Measurements from ENCODE around the gene APOLD1. TPM values are rescaled to one million over a fixed set of nuclear protein-coding genes. Genes with fewer than 3 reads are reported as not detected.

APOLD1 gene
- total RNA-seq, 1 donor from 2014 or later, result 5.6 TPM

- H3K27ac Mint-ChIP-seq, result no peak overlapping the region
- no peak overlapping the region for H3K4me3 Mint-ChIP-seq
- no peaks in the 10 kb centered on the region for H3K9me3 Mint-ChIP-seq
- TF ChIP-seq, protein P1, sequence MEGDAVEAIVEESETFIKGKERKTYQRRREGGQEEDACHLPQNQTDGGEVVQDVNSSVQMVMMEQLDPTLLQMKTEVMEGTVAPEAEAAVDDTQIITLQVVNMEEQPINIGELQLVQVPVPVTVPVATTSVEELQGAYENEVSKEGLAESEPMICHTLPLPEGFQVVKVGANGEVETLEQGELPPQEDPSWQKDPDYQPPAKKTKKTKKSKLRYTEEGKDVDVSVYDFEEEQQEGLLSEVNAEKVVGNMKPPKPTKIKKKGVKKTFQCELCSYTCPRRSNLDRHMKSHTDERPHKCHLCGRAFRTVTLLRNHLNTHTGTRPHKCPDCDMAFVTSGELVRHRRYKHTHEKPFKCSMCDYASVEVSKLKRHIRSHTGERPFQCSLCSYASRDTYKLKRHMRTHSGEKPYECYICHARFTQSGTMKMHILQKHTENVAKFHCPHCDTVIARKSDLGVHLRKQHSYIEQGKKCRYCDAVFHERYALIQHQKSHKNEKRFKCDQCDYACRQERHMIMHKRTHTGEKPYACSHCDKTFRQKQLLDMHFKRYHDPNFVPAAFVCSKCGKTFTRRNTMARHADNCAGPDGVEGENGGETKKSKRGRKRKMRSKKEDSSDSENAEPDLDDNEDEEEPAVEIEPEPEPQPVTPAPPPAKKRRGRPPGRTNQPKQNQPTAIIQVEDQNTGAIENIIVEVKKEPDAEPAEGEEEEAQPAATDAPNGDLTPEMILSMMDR (conservative IDR thresholded peaks at IDR 0.05), result no peak
- peak; percentile 32 for DNase-seq (ENCODE audit: extremely low spot score, unreplicated experiment)
- peaks cover 24% of the 10 kb centered on the region for H3K36me3 Mint-ChIP-seq
- H3K4me1 Mint-ChIP-seq (ENCODE audit: unreplicated experiment), result peaks cover 9% of the 10 kb centered on the region
- peaks cover 3% of the 10 kb centered on the region for H3K27me3 Mint-ChIP-seq
Observed at GRCh38 chr12:12745576-12746211, 39.8 kb upstream of the APOLD1 start.

DNA sequence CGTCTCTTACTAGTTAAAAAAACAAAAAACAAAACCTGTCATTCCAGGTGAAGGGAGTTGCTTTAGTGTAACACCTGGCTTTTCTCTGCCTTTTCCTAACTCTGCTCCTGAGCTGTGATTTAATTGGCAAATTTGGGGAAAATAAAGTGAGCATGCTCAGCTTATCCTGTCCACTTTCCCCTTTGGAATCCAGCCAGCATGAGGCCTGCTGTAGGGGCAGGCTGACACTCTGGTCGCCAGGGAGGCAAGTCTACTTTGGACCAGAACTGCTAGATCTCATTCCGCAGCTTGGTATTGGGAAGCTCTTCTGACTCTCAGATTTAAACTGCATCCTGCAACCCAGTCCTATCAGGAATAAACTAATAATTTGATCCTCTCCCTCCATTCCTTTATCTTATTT, 38.2 kb upstream of the APOLD1 start:
- Mint-ChIP-seq H3K9me3 (no peaks in the 10 kb centered on the region), H3K27ac (no peak overlapping the region), H3K4me3 (no peak overlapping the region), H3K27me3 (peaks cover 3% of the 10 kb centered on the region), H3K36me3 (peaks cover 32% of the 10 kb centered on the region), H3K4me1 (ENCODE audit: unreplicated experiment) (peaks cover 9% of the 10 kb centered on the region)
- DNase-seq (ENCODE audit: extremely low spot score, unreplicated experiment), result peak; percentile 29
- TF ChIP-seq, protein P1 (conservative IDR thresholded peaks at IDR 0.05), result no peak

- Mint-ChIP-seq H3K27ac (no peak overlapping the region), H3K4me3 (no peak overlapping the region), H3K27me3 (peaks cover 3% of the 10 kb centered on the region), H3K9me3 (no peaks in the 10 kb centered on the region), H3K36me3 (peaks cover 30% of the 10 kb centered on the region), H3K4me1 (ENCODE audit: unreplicated experiment) (peaks cover 9% of the 10 kb centered on the region)
- TF ChIP-seq, protein P1 (conservative IDR thresholded peaks at IDR 0.05), result no peak
- no peak for DNase-seq (ENCODE audit: extremely low spot score, unreplicated experiment)
Observed at GRCh38 chr12:12748044-12748443, 37.4 kb upstream of the APOLD1 start.

DNA sequence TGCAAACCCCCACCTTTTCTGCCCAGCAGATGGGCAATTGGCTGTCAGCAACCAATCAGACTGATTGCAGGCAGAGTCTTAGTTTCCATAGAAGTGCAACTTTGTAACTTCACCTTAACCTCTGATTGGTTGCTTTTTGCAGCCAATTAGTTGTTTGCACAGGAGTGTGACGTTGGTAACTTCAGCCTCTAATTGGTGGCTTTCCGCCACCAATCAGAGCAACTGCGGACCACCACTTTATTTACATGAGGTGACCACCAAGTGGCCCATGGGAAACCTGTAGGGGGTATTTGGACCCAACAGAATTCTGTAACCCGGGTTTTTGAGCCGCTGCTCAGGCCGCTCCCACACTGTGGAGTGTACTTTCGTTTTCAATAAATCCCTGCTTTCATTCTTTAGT, 36.0 kb upstream of the APOLD1 start:
- no peak overlapping the region for H3K27ac Mint-ChIP-seq
- TF ChIP-seq, protein P1 (conservative IDR thresholded peaks at IDR 0.05), result no peak
- peaks cover 3% of the 10 kb centered on the region for H3K27me3 Mint-ChIP-seq
- peak; percentile 24 for DNase-seq (ENCODE audit: extremely low spot score, unreplicated experiment)
- peaks cover 9% of the 10 kb centered on the region for H3K4me1 Mint-ChIP-seq (ENCODE audit: unreplicated experiment)
- H3K36me3 Mint-ChIP-seq, result peaks cover 29% of the 10 kb centered on the region
- no peak overlapping the region for H3K4me3 Mint-ChIP-seq
- H3K9me3 Mint-ChIP-seq, result no peaks in the 10 kb centered on the region

GRCh38 chr12:12755923-12756322, 29.5 kb upstream of the APOLD1 start:
- no peaks in the 10 kb centered on the region for H3K27me3 Mint-ChIP-seq
- no peaks in the 10 kb centered on the region for H3K9me3 Mint-ChIP-seq
- H3K4me1 Mint-ChIP-seq (ENCODE audit: unreplicated experiment), result no peaks in the 10 kb centered on the region
- no peak overlapping the region for H3K27ac Mint-ChIP-seq
- peaks cover 8% of the 10 kb centered on the region for H3K36me3 Mint-ChIP-seq
- DNase-seq (ENCODE audit: extremely low spot score, unreplicated experiment), result peak; percentile 8
- H3K4me3 Mint-ChIP-seq, result no peak overlapping the region
- TF ChIP-seq, protein P1 (conservative IDR thresholded peaks at IDR 0.05), result no peak

Measured in type B pancreatic cell (in vitro differentiated cells).